ENCODE data around the gene ARSB.

Gene ARSB

GRCh38 chr5:79022771-79023170 is 37.7 kb upstream of the ARSB start:
- no peaks in the 10 kb centered on the region for H3K27me3 ChIP-seq (ENCODE audit: insufficient read depth, low read depth)
- H3K9ac ChIP-seq = no peak overlapping the region
- no peak overlapping the region for H3K4me2 ChIP-seq
- no peak overlapping the region for H2AFZ ChIP-seq (ENCODE audit: low read depth)
- no peak for TF ChIP-seq CTCF (conservative IDR thresholded peaks at IDR 0.05; ENCODE audit: low read depth, low read length)
- H4K20me1 ChIP-seq (ENCODE audit: insufficient read depth) = no peaks in the 10 kb centered on the region
- H3K27ac ChIP-seq = no peak overlapping the region
- H3K4me1 ChIP-seq (ENCODE audit: low read depth, poor library complexity, severe bottlenecking) = no peaks in the 10 kb centered on the region
- H3K4me3 ChIP-seq (IDR thresholded peaks at IDR 0.05; ENCODE audit: insufficient read depth, low read depth, low read length) = no peak overlapping the region
- no peaks in the 10 kb centered on the region for H3K79me2 ChIP-seq (ENCODE audit: insufficient read depth, low read depth)
- H3K36me3 ChIP-seq (ENCODE audit: insufficient read depth) = no peaks in the 10 kb centered on the region

GRCh38 chr5:79021753-79022152 is 36.6 kb upstream of the ARSB start:
- H3K27ac ChIP-seq = no peak overlapping the region
- H3K4me3 ChIP-seq (IDR thresholded peaks at IDR 0.05; ENCODE audit: insufficient read depth, low read depth, low read length) = no peak overlapping the region
- H3K4me2 ChIP-seq = no peak overlapping the region
- no peak overlapping the region for H2AFZ ChIP-seq (ENCODE audit: low read depth)
- no peaks in the 10 kb centered on the region for H3K4me1 ChIP-seq (ENCODE audit: low read depth, poor library complexity, severe bottlenecking)
- H4K20me1 ChIP-seq (ENCODE audit: insufficient read depth) = no peaks in the 10 kb centered on the region
- H3K79me2 ChIP-seq (ENCODE audit: insufficient read depth, low read depth) = no peaks in the 10 kb centered on the region
- no peaks in the 10 kb centered on the region for H3K27me3 ChIP-seq (ENCODE audit: insufficient read depth, low read depth)
- H3K9ac ChIP-seq = no peak overlapping the region
- no peaks in the 10 kb centered on the region for H3K36me3 ChIP-seq (ENCODE audit: insufficient read depth)
- no peak for TF ChIP-seq CTCF (conservative IDR thresholded peaks at IDR 0.05; ENCODE audit: low read depth, low read length)

GRCh38 chr5:79020861-79021561 is 35.9 kb upstream of the ARSB start:
- H3K4me1 ChIP-seq (ENCODE audit: low read depth, poor library complexity, severe bottlenecking) = no peaks in the 10 kb centered on the region
- H4K20me1 ChIP-seq (ENCODE audit: insufficient read depth) = no peaks in the 10 kb centered on the region
- no peak overlapping the region for H3K27ac ChIP-seq
- TF ChIP-seq CTCF (conservative IDR thresholded peaks at IDR 0.05; ENCODE audit: low read depth, low read length) = peak; percentile 58; the same call in 1 of the 2 replicates
- no peak overlapping the region for H3K4me2 ChIP-seq
- H3K4me3 ChIP-seq (IDR thresholded peaks at IDR 0.05; ENCODE audit: insufficient read depth, low read depth, low read length) = no peak overlapping the region
- no peaks in the 10 kb centered on the region for H3K27me3 ChIP-seq (ENCODE audit: insufficient read depth, low read depth)
- H3K36me3 ChIP-seq (ENCODE audit: insufficient read depth) = no peaks in the 10 kb centered on the region
- no peak overlapping the region for H2AFZ ChIP-seq (ENCODE audit: low read depth)
- no peak overlapping the region for H3K9ac ChIP-seq
- H3K79me2 ChIP-seq (ENCODE audit: insufficient read depth, low read depth) = no peaks in the 10 kb centered on the region

GRCh38 chr5:79014631-79015030 is 29.5 kb upstream of the ARSB start:
- H2AFZ ChIP-seq (ENCODE audit: low read depth) = no peak overlapping the region
- H3K4me3 ChIP-seq (IDR thresholded peaks at IDR 0.05; ENCODE audit: insufficient read depth, low read depth, low read length) = no peak overlapping the region
- no peaks in the 10 kb centered on the region for H3K27me3 ChIP-seq (ENCODE audit: insufficient read depth, low read depth)
- no peaks in the 10 kb centered on the region for H3K36me3 ChIP-seq (ENCODE audit: insufficient read depth)
- no peak overlapping the region for H3K27ac ChIP-seq
- H3K79me2 ChIP-seq (ENCODE audit: insufficient read depth, low read depth) = no peaks in the 10 kb centered on the region
- H4K20me1 ChIP-seq (ENCODE audit: insufficient read depth) = no peaks in the 10 kb centered on the region
- H3K4me1 ChIP-seq (ENCODE audit: low read depth, poor library complexity, severe bottlenecking) = no peaks in the 10 kb centered on the region
- no peak overlapping the region for H3K9ac ChIP-seq
- no peak overlapping the region for H3K4me2 ChIP-seq
- TF ChIP-seq CTCF (conservative IDR thresholded peaks at IDR 0.05; ENCODE audit: low read depth, low read length) = no peak
